DND-41 (cell line): Measurements from ENCODE around the gene SGK1.

ENCODE experiments used
- CTCF ChIP-seq: IDR thresholded peaks from 2 replicates; pipeline ENCODE4 v1.5.1; 2012; ENCODE audit warnings: borderline replicate concordance, low read length, moderate library complexity, mild to moderate bottlenecking; ENCODE audit not compliant: poor library complexity, severe bottlenecking; ENCODE audit errors: extremely low read depth
- EZH2 ChIP-seq: IDR thresholded peaks from 3 replicates; pipeline ENCODE4 v1.6.1; 2012; ENCODE audit warnings: borderline replicate concordance, low read depth, mild to moderate bottlenecking, moderate library complexity, low read length, inconsistent platforms; ENCODE audit not compliant: severe bottlenecking

GRCh38 chr6:134254118-134254517 is 63.8 kb downstream of the SGK1 start:
- TF ChIP-seq CTCF (no peak), EZH2 (no peak)
